Fibroblast of lung (primary cell): Measurements from ENCODE around the gene RMND5A. TPM values are rescaled to one million over a fixed set of nuclear protein-coding genes. Genes with fewer than 3 reads are reported as not detected.

Experiments used
- DNase-seq, 2 donors: peaks; one replicate each; pipeline versions ENCODE4 v3.0.0 to v3.0.0-alpha.2; 2010; ENCODE audit warnings: low read depth in 2 of 2
- H2AFZ ChIP-seq: 2 replicates; pipeline ENCODE4 v1.5.1; 2012; ENCODE audit warnings: low read length, control low read depth, inconsistent platforms
- H3K27ac ChIP-seq: 2 replicates; pipeline ENCODE4 v1.5.1; 2011; ENCODE audit warnings: low read length, control low read depth; ENCODE audit not compliant: insufficient read depth
- H3K27me3 ChIP-seq: 2 replicates; pipeline ENCODE4 v1.5.1; 2011; ENCODE audit warnings: mild to moderate bottlenecking, low read length; ENCODE audit not compliant: control insufficient read depth, insufficient read depth
- H3K36me3 ChIP-seq: 2 replicates; pipeline ENCODE4 v1.5.1; 2011; ENCODE audit warnings: low read length; ENCODE audit not compliant: control insufficient read depth, insufficient read depth
- H3K4me1 ChIP-seq: 2 replicates; pipeline ENCODE4 v1.5.1; 2011; ENCODE audit warnings: low read length; ENCODE audit not compliant: control insufficient read depth, insufficient read depth; ENCODE audit errors: extremely low read depth
- H3K4me2 ChIP-seq: 2 replicates; pipeline ENCODE4 v1.5.1; 2011; ENCODE audit warnings: low read length, control low read depth; ENCODE audit not compliant: insufficient read depth; ENCODE audit errors: extremely low read depth
- H3K4me3 ChIP-seq, 4 experiments: fragments of 200-600 bp in 1 of 4; sonication (generic) in 1 of 4; replicated peaks in 1 of 4; 2 replicates each; pipeline ENCODE4 v1.5.1; 2011 to 2016; ENCODE audit warnings: low read length in 4 of 4, low read depth in 3 of 4, mild to moderate bottlenecking in 3 of 4, control low read depth in 2 of 4, inconsistent platforms in 1 of 4, mixed read lengths in 1 of 4; ENCODE audit not compliant: insufficient read depth in 1 of 4; ENCODE audit errors: control extremely low read depth in 1 of 4
- H3K79me2 ChIP-seq: 2 replicates; pipeline ENCODE4 v1.5.1; 2012; ENCODE audit warnings: mild to moderate bottlenecking, low read length, inconsistent platforms; ENCODE audit not compliant: control insufficient read depth, insufficient read depth
- H3K9ac ChIP-seq: 2 replicates; pipeline ENCODE4 v1.5.1; 2011; ENCODE audit warnings: mild to moderate bottlenecking, low read length, control low read depth; ENCODE audit not compliant: insufficient read depth
- H3K9me3 ChIP-seq: 2 replicates; pipeline ENCODE4 v1.5.1; 2012; ENCODE audit warnings: low read depth, low read length; ENCODE audit not compliant: control insufficient read depth, insufficient read depth
- H4K20me1 ChIP-seq: 2 replicates; pipeline ENCODE4 v1.5.1; 2011; ENCODE audit warnings: low read length; ENCODE audit not compliant: control insufficient read depth, insufficient read depth; ENCODE audit errors: extremely low read depth
- CTCF ChIP-seq, 2 donors: IDR thresholded peaks in 1 of 2; conservative IDR thresholded peaks in 1 of 2; 1 replicate in 1 of 2; 2 replicates in 1 of 2; pipeline ENCODE4 v1.5.1; 2011 to 2012; ENCODE audit warnings: low read length in 2 of 2, control low read depth in 1 of 2, inconsistent platforms in 1 of 2, low read depth in 1 of 2, mild to moderate bottlenecking in 1 of 2
- EZH2 ChIP-seq: IDR thresholded peaks from 2 replicates; pipeline ENCODE4 v1.5.1; 2012; ENCODE audit warnings: low read length, control low read depth, mild to moderate bottlenecking; ENCODE audit errors: missing control alignments
- polyA plus RNA-seq, 2 donors: library from polyadenylated mRNA; depleted of rRNA in 1 of 2; stranded (reverse) in 1 of 2; unstranded in 1 of 2; fragments of >200 nt; gene quantifications; 2 replicates each; pipeline ENCODE4 v1.2.1, GENCODE V29; 2011 to 2012; ENCODE audit warnings: missing spikeins in 1 of 2
- total RNA-seq: library from RNA; depleted of rRNA; stranded (reverse); fragments of >200 nt; gene quantifications from 2 replicates; pipeline ENCODE4 v1.2.1, GENCODE V29; 2014

The RMND5A gene
- total and polyA plus RNA-seq, 2 donors (not counting 1 experiment from before 2014, with no cell fraction given) = 7.5 to 17.3 TPM

- H3K4me3 ChIP-seq = no peak overlapping the region
- H3K79me2 ChIP-seq = no peaks in the 10 kb centered on the region
- no peaks in the 10 kb centered on the region for H4K20me1 ChIP-seq
- no peaks in the 10 kb centered on the region for H3K27me3 ChIP-seq
- no peak overlapping the region for H3K27ac ChIP-seq
- H3K36me3 ChIP-seq = no peaks in the 10 kb centered on the region
- H3K4me2 ChIP-seq = no peak overlapping the region
- TF ChIP-seq CTCF (conservative IDR thresholded peaks at IDR 0.05 in 1 of 2, IDR thresholded peaks at IDR 0.05 in 1 of 2; ENCODE audit: low read depth in 1 of 2, low read length in 2 of 2) (no peak), EZH2 (no peak)
- no peaks in the 10 kb centered on the region for H3K4me1 ChIP-seq
- H3K9me3 ChIP-seq = no peaks in the 10 kb centered on the region
- no peak overlapping the region for H2AFZ ChIP-seq
- peak in 1 of 2 donors; percentile 16 for DNase-seq
- H3K9ac ChIP-seq = no peak overlapping the region
Measured at GRCh38 chr2:86753606-86754005, 33.5 kb downstream of the RMND5A start.

- Histone ChIP-seq H4K20me1 (no peaks in the 10 kb centered on the region), H3K9ac (no peak overlapping the region), H2AFZ (no peak overlapping the region), H3K27ac (no peak overlapping the region), H3K27me3 (no peaks in the 10 kb centered on the region), H3K4me3 (no peak overlapping the region), H3K4me1 (no peaks in the 10 kb centered on the region), H3K9me3 (no peaks in the 10 kb centered on the region), H3K79me2 (no peaks in the 10 kb centered on the region), H3K4me2 (no peak overlapping the region), H3K36me3 (no peaks in the 10 kb centered on the region)
- TF ChIP-seq EZH2 (no peak), CTCF (conservative IDR thresholded peaks at IDR 0.05 in 1 of 2, IDR thresholded peaks at IDR 0.05 in 1 of 2; ENCODE audit: low read depth in 1 of 2, low read length in 2 of 2) (no peak)
- DNase-seq = no peak
Measured at GRCh38 chr2:86758405-86758804, 38.3 kb downstream of the RMND5A start.

- Histone ChIP-seq H3K9ac (no peak overlapping the region), H3K4me1 (no peaks in the 10 kb centered on the region), H4K20me1 (no peaks in the 10 kb centered on the region), H3K36me3 (no peaks in the 10 kb centered on the region), H3K9me3 (no peaks in the 10 kb centered on the region), H3K4me3 (no peak overlapping the region), H2AFZ (no peak overlapping the region), H3K79me2 (no peaks in the 10 kb centered on the region), H3K27me3 (no peaks in the 10 kb centered on the region), H3K27ac (no peak overlapping the region), H3K4me2 (no peak overlapping the region)
- DNase-seq = no peak
- TF ChIP-seq EZH2 (no peak), CTCF (conservative IDR thresholded peaks at IDR 0.05 in 1 of 2, IDR thresholded peaks at IDR 0.05 in 1 of 2; ENCODE audit: low read depth in 1 of 2, low read length in 2 of 2) (no peak)
Measured at GRCh38 chr2:86760371-86760770, 40.3 kb downstream of the RMND5A start.
